ENCODE results near the gene CUBN.
A peak's percentile ranks its signal among the peaks of the same experiment; 100 is the strongest.

The CUBN gene

DNA sequence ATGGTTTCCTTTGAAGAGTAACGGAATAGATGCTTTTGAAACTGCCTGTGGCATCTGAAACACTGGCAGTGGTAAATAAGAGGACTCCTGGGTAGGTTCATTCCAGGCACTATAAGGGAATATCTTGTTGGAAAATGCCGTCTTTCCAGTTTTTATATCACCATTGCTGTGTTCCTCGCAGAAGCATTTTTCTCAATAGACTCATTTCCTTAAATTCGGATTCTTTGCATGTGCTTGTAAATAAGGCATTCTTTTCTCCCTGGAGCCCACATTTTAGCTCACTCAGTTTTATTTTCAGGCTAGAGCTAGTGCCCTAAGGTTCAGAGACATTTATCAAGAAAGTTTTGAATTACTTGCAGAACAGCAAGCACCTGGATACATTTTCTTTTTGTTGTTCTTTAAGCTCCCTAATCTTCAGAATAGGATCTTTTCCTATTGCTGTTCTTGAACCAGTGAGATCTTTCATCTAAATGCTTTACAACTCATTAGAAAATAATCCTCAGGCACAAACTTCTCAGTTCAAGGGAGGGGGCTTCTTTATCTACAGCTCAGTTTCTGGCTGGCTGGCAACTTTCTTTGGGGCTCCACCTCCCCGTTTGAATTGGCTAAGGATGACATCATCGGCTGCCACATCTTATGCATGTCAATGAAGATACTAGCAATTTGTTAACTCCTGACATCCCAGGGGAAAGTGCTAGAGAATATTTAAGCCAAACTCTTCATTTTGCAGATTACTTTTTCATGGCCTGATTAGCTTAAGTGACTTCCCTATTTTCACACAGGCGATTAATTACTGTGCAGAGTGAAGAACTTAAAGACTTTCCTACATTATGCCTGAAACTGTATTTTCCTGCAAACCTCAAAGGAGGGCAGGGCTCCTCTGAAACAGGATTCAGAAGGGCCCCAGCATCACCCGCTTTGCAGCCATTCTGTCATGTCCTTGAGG lies 178.7 kb downstream of the CUBN start:
- DNase-seq (ENCODE audit: low spot score), result peak; percentile 42

DNA sequence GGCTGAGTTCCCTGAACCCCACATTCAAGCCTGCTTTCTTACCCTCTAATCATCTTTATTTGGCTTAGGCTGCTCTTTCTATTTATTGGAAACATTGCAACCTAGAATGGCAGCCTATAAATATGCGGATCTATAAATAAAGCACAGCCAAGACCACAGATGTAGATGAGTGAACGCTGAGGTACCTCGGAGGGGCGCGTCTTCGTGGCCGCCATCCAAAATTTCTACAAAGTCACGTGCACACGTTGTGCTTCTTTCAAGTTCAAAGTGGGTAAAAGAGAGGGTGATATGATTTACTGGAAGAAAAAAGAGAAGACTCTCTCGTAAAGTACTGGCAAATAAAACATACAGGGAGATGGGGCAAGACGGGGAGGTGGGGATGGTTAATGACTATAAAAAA lies 179.8 kb downstream of the CUBN start:
- no peak for DNase-seq (ENCODE audit: low spot score)

DNA sequence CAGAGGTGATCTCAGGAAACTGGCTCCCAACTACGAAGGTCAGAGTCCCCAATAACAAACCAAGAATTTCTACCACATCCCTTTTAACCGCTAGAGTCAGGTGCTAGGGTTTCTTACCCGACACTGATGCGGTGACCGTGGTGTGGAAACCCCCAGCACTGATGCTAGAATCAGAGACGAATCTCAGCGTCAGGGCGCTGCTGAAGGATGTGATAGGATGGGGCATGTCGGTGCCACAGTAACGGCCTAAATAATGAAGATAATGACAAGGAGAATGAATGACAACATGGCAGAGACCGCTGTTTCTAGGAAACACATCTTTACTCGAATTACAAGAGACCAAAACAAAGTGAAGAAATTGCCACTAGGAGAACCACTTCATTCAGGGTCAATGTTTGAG lies 181.2 kb downstream of the CUBN start:
- no peak for DNase-seq (ENCODE audit: low spot score)

DNA sequence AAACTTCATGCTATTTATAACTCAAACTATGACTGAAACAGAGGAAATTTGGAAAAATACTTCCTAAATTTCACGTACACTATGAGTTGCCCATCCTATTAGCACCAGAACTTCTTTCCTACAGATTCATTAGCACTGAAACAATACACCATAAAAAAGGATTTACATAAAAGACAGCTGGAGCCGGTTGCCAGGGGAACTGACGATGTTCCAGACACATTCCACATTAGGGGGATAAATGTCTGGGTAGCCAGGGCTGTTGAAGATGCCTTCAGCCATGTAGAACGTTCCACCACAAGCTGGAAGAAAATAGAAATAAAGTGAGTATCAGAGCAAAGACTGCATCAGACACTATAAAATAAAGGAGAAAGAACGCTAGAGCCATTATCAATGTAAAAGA lies 182.5 kb downstream of the CUBN start:
- DNase-seq (ENCODE audit: low spot score), result no peak

DNA sequence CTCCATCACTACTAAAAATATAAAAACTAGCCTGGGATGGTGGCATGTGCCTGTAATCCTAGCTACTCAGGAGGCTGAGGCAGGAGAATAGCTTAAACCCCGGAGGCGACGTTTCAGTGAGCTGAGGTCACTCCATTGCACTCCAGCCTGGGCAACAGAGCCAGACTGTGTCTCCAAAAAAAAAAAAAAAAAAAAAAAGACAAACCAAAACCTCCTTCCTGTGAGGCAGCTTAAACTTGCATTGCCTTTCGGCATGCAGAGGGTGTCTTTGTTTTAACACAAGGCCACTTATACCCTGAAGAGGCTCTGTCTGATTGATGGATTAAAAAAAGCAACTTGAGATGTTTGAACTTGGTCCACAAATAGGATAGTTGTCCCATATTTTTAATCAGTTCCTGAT lies 184.0 kb downstream of the CUBN start:
- DNase-seq (ENCODE audit: low spot score), result no peak

DNA sequence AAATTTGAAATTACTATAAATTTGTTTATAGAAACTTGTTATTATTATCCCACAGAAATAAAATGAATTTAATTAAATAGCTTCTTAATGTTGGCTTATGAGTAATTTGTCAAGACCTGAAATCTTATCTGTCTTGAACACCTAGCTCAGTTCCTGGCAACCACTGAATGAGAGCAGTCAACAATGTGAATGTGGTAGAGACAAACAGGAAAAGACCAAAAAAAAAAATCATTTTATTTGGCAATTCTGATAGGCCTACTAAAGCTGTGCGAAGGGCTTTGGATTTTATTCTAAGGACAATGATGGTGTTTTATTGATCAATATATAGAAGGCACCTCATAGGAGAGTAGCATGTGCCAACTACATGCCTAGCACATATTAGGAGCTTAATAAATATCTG lies 184.6 kb downstream of the CUBN start:
- DNase-seq (ENCODE audit: low spot score), result no peak

DNA sequence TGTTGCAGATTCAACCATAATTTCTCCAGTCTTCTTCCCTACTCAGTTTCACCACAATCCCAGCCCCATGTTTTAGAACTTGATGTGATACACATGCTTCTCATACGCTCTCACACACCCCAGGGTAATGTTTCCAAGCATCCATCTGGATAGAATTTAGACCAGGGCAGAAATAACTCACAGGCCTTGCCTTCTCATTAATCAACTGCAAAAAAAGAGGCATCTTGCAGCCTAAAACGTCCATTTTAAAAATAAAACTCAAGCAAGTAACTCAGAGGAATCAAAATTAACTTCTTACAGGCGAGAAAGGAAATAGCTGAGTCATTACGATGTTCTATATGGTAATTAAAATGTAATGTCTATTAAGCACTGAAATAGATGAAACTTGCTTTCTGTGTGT lies 185.2 kb downstream of the CUBN start:
- no peak for DNase-seq (ENCODE audit: low spot score)

DNA sequence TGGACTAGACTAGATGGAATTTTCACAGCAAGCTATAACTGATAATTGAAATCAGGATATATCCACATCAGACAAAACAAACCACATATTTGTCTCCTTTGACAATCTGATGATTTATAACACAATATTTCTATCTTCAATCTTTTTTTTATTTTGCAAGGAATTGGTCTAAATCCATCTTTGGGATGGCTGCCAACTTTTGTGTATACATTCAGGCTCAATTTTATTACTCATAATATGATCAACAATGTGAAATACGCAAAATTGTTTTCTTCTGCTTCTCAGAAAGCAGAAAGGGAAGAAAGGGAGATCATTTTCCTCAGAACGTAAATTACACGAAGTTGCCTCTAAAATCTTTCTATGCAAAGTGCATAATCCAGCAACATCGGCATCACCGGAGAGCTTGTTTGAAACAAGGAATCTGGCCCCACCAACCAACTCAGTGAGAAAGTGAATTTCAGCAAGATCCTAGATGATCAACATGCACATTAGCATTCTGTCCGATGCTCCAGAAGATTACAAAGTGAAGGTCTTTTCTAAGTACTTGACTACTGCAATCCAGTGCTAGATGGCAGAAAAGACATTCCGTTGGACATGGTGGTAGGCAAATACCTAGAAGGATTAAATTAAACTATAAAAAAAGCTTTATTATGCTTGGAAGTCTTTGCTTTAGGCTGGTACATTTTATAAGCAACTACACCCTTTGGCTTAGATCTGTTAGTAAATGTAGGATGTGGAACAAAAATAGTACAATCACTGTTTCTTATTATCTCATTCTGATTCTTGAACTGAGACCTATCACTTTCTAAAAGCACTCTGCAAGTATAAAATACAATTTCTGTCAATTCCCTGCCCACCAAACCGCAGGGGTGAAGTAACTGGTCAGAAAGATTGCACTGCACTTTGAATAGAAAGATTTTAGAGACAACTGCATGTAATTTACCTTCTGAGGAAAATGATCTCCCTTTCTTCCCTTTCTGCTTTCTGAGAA lies 186.0 kb downstream of the CUBN start:
- no peak for DNase-seq (ENCODE audit: low spot score)

DNA sequence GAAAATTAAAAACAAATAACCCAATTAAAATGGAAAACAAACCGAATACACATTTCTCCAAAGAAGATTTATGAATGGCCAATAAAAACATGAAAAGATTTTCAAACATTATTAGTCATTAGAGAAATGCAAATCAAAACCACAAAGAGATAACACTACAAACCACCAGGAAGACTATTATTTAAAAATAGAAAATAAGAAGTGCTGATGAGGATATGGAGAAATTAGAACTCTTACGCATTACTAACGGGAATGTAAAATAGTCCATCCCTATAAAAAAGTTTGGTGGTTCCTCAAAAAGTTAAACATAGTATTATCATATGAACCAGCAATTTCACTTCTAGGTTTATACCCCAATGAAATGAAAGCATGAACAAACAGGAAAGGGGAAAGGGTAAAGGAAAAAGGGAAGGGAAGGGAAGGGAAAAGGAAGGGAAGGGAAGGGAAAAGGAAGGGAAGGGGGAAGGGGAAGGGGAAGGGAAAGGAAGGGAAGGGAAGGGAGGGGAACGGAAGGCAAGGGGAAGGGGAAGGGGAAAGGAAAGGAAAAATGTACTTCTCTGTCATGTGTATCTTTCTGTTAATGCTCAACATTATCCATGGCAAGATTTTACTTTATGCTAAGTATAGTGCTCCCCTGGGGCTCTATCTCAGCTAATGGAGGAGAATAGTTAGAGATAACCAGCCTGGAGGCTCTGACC lies 187.1 kb downstream of the CUBN start:
- DNase-seq (ENCODE audit: low spot score), result no peak

DNA sequence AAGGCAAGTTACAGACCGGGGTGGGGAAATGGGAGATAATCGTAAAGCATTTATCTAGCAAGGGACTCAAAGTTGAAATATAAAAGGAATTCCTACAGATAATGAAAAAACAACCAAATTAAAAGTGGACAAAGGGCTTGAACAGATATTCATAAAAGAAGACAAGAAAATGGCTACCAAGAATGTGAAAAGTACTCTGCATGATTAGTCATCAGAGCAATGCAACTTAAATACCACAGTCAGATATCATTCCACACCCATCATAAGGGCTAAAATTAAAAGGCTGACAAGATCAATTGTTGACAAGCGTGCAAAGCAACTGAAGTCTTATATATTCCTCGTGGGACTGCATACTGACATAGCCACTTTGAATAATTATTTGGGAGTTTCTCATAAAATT lies 187.7 kb downstream of the CUBN start:
- no peak for DNase-seq (ENCODE audit: low spot score)

DNA sequence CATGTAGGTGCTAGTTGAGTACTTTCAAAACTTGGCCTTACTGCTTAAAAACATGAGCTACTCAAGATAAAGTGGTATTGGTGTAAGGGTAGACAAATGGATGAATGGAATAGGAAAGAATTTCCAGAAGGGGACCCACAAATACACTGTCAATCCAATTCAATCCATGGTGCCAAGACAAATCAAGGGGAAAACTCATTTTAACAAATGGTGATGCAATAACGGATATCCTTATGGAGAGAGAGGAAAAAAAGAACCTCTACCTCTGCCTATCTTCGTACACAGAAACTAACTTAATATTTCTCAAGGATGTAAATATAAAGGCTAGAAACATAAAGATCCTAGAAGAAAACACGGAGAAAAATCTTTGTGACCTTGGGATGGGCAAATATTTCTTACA lies 188.5 kb downstream of the CUBN start:
- no peak for DNase-seq (ENCODE audit: low spot score)

DNA sequence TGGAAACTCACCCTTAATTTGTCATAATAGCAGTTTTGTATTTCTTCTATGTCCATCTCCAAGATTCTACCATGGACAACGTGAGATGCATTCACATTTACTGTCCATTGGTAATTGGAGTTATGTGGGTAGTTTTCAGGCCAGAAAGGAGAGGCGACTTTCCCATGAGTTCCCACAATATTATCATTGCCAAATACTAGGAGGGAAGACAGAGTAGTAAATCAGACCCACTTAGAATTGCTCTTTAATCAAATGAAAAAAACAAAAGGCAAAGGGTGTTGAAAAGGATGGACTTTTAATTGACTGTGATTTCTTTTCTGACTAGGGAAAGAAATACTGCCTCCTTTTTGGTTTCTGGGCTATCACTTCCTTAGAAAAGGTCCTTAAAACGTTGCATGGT lies 190.7 kb downstream of the CUBN start:
- DNase-seq (ENCODE audit: low spot score), result no peak

DNA sequence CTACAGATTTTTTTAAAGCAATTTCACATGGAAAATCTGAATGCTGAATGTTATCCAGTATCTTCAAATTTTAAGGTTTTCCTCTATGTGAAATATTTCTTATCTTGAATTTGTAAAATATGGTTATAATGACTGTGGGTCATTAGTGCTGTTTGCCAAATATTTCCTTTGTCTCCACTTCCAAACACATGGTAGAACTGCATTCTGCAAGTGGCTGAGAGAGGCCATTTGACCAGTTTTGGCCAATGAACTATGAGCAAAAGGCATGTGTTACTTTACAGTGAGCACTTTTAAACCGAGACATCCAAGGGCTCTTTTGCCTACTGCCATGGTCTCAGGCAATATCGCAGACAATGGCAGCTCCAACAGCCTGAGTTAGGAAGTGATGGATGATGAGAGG lies 195.2 kb downstream of the CUBN start:
- no peak for DNase-seq (ENCODE audit: low spot score)

DNA sequence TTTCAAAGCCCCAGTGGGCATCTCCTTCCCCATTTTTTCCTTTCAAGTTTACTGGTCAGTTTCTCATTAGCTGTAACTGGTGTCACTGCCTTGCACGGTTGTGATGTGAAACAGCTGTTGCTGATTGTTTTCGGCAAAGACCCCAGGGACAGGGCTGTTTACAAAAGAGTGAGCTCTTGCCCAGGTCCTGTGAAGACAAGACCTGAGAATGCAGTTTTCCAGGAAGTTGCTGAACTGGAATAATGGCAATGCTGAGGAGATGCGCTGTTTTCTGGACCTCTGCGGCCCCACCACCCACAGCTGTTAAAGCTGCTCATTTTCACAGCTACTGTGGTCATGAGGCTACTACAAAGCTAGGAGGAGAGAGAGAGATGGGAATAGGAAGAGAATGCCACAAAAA lies 195.8 kb downstream of the CUBN start:
- DNase-seq (ENCODE audit: low spot score), result no peak

DNA sequence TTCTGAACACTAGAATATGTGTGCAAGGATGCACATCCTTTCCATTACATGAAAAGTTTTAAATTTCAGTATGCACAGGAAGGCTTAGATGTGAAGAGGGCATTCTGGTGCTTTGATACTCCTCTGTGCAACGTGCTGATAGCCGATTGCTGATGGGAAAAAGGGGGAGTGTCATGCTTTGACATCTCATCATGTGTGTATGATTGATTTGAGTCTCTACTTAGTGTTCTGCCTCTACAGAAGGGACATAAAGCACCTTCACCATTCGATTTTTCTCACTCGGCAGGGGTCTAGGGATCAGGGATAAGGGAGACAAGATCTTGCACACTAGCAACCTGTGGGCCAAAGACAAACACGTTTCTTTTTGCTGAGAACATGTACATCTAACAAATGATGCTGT lies 197.7 kb downstream of the CUBN start:
- DNase-seq (ENCODE audit: low spot score), result no peak

DNA sequence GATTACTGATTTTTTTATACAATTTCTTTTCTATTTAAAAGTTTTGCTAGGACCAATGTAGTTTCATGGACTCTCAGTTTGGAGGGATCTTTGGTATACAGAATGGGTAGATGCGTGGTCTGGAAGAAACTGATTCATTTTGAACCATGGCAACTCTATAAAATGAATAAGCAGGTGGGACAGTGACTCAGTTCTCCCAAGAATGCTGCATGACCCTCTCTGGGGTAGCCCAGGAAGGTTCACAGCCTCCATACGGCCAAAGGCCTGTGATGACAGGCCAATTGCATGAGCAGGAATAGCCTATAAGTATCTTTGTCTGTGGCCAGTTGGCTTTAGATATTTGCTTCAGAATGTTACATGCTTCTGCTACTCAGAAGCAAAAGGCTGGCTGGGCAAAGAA lies 199.1 kb downstream of the CUBN start:
- no peak for DNase-seq (ENCODE audit: low spot score)

DNA sequence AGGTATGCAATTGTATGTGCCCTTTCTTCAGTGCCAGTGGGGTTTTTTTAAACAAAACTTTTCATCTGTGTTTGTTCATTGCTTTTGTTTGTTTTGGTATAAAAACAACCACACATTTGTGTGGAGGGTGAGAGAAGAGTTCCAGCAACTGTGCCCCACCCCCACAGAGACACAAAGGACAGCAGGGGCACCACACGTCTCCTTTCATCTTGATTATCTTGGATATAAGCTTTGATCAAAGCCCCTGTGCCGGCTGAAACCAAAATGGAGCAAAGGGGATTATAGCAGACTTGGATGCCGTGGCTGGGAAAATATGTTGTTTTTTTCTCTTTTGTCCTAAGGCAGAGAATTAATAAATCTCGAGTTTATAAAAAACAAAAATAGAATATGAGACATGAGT lies 200.5 kb downstream of the CUBN start:
- DNase-seq (ENCODE audit: low spot score), result no peak

DNA sequence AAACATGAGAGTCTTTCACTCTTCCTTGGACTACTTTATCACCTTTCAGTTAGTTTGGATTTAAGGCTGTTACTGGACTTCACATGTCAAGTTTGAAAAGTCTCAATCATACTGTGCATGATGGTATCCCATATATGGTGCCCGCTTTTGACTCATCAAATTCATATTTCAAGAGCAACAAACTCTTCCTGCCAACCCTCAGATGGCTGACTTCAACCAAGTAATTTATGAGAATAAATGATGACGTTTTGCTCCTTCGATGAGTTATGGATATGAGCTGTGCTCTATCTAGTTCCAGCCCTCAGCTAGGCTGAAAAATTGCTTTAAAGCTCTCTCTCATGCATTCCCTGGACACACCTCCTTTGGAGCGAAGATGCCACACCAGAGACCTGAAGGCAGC lies 202.1 kb downstream of the CUBN start:
- no peak for DNase-seq (ENCODE audit: low spot score)

DNA sequence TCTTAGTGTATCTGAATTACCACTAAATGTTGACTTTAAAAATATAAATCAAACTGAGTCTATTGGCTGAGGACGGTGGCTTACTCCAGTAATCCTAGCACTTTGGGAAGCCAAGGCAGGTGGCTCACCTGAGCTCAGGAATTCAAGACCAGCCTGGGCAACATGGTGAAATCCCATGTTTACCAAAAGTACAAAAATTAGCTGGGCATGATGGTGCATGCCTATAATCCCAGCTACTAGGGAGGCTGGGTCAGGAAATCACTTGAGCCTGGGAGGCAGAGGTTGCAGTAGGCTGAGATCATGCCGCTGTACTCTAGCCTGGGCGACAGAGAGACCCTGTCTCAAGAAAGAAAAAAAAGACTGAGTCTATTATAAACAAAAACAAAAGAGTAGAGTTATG lies 205.9 kb downstream of the CUBN start:
- DNase-seq (ENCODE audit: low spot score), result no peak

DNA sequence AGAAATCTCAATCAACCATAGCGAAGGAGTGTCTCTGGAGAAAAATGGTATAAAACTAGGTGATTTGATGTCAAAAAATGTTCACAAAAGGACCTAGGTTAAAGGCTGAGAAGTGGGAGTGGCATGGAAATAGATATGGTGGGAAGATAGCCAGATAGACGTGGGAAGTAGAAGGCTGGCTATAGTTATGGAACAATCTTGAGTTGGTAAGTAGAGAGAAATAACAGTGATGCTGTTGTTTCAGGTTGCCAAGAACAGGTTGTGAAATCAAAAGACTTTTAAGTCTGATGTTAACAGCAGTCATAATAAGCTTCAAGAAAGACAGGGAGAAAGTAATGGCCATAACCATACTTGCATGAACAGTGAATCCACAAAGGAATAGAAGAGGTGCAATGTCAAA lies 206.3 kb downstream of the CUBN start:
- DNase-seq (ENCODE audit: low spot score), result no peak

DNA sequence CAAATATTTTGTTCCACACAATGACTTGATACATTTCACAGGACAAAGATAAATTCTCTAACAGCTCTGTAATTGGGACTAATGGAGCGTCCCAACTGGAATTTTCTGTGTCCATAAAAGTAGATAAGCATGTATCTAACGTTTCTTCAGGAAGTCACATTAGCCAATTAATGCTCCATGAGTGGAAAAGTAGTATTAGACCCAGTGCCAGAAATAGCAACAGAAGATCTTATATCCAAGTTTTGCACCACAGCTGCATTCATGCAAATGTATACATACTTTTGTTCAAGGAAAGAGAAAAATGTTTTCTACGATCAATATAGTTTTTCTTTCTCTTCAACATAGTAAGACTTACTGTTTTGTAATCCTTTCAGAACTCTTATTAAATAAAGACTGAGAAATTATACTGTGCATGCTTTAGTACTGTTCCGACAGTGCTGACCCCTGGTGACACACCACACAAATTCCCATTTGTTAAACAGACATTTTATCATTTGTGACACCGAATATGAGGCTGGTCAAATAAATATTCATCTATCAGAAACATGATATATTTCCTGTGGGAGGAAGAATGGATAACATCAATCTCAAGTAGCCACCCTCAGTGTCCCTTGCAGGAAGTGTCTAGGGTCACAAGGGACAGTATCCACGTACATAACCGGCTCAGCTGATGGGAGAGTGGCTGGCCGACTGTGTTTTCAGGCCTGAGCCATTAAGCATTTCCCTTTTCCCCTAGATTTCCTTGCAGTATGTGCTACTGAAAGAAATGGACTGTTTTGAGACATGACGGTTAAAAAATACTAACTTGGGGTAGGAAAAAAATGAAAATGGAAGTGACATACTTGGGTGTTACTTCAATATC lies 210.3 kb downstream of the CUBN start:
- DNase-seq (ENCODE audit: low spot score), result no peak

Data from hepatic stellate cell (primary cell).